ENCODE results near the gene SPATA13.

SPATA13 gene

GRCh38 chr13:24223341-24224231, 63.1 kb downstream of the SPATA13 start:
- no peak for DNase-seq (ENCODE audit: low read depth)

DNA sequence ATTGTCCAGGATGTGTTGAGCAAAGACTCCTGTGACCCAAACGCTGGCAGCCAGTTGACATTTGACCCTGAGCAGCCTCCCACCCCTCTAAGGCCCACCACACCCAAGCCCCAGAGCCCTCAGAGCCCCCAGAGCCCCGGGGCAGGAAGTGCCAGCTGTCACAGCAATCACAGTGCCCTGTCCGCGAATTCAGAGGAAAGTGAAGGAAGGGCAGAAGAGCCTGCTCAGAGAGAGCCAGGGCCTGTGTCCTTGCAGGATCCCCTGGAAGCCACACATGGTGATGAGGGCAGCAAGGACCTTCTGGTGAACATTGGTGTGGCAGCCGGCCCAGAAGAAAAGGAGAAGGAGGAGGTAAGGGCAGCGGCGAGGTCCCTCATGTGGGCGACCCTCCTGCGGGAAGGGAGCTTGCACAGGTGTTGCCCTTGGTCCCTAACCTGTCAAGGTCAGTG, 63.7 kb downstream of the SPATA13 start:
- no peak for DNase-seq (ENCODE audit: low read depth)

GRCh38 chr13:24225062-24225461, 64.5 kb downstream of the SPATA13 start:
- no peak for DNase-seq (ENCODE audit: low read depth)

- no peak for DNase-seq (ENCODE audit: low read depth)
These were observed 65.4 kb downstream of the SPATA13 start for GRCh38 chr13:24225930-24226329.

- DNase-seq (ENCODE audit: low read depth) = no peak
These were observed 66.2 kb downstream of the SPATA13 start for GRCh38 chr13:24226762-24227161.

- DNase-seq (ENCODE audit: low read depth) = peak; percentile 18
These were observed 68.4 kb downstream of the SPATA13 start for GRCh38 chr13:24228852-24229458.

GRCh38 chr13:24230428-24231072, 70.0 kb downstream of the SPATA13 start:
- no peak for DNase-seq (ENCODE audit: low read depth)

DNA sequence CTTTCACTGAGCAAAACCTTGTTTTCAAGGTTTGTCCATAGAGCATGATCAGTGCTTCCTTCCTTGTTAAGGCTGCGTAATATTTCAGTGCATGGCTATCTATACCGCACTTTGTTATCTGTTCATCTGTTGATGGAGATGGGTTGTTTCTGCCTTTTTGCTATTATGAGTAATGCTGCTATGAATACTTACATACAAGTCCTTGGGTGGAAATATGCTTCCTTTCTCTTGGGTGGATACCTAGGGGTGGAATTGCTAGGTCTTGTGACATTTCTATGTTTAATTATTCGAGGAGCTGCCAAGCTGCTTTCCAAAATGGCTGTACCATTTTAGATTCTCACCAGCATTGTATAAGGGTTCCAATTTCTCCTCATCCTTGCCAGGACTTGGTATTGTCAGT, 70.9 kb downstream of the SPATA13 start:
- no peak for DNase-seq (ENCODE audit: low read depth)

DNA sequence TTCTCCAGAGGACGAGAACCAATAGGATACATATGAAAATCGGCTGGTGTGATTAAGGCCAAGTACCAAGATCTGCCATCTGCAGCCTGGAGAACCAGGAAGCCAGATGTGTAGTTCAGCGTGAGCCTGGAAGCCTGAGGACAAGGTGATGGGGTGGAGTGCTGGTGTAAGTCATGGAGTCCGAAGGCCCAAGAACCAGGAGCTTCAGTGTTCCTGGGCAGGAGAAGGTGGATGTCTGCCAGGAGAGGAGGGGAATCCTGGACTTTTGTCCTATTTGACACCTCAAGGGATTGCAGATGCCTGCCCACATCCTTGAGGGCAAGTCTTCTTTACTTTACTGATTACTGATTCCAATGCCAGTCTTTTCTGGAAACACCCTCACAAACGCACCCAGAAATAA, 71.5 kb downstream of the SPATA13 start:
- no peak for DNase-seq (ENCODE audit: low read depth)

DNA sequence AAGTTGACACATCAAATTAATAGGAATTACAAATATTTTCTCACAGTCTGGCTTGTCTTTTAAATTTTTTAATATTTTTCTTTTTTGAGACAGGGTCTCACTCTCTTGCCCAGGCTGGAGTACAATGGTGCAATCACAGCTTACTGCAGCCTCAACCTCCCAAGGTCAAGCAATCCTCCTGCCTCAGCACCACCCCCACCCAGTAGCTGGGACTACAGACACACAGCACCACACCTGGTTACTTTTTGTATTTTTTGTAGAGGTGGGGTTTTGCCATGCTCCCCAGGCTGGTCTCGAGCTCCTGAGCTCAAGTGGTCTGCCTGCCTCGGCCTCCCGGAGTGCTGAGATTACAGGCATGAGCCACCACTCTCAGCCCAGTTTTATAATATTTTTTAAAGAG, 72.0 kb downstream of the SPATA13 start:
- DNase-seq (ENCODE audit: low read depth) = no peak

- DNase-seq (ENCODE audit: low read depth) = no peak
These were observed 72.9 kb downstream of the SPATA13 start for GRCh38 chr13:24233351-24233901.

- no peak for DNase-seq (ENCODE audit: low read depth)
These were observed 73.8 kb downstream of the SPATA13 start for GRCh38 chr13:24234200-24234915.

DNA sequence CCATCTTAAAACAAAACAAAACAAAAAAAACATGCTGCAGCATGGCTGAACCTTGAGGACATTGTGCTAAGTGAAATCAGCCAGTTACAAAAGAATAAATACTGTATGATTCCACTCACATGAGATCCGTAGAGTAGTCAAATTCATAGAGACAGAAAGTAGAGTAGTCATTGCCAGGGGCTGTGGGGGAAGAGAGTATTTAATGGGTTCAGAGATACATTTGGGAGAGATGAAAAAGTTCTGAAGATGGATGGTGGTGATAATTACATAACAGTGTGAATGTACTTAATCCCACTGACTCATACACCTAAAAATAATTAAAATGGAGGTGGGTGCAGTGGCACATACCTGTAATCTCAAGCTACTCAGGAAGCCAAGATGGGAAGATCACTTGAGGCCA, 76.8 kb downstream of the SPATA13 start:
- DNase-seq (ENCODE audit: low read depth) = no peak

DNA sequence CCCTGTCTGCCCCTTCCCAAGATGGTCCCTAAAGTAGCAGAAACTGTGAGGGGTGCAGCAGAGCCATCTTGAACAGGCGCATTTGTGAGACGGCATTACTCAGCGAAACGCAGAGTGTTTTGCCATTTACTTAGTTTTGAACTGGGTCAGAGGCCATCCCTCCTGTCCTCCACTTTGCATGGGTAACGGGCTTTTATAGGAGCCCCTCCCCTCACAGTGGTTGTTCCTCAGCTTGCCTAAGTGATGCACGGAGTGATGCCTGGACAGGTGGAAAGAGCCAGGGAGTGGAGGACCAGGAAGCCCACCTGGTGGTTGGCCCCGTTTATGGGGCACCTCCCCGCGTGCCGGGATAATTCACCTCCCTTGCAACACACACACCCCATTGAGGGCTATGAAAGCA, 80.8 kb downstream of the SPATA13 start:
- no peak for DNase-seq (ENCODE audit: low read depth)

DNA sequence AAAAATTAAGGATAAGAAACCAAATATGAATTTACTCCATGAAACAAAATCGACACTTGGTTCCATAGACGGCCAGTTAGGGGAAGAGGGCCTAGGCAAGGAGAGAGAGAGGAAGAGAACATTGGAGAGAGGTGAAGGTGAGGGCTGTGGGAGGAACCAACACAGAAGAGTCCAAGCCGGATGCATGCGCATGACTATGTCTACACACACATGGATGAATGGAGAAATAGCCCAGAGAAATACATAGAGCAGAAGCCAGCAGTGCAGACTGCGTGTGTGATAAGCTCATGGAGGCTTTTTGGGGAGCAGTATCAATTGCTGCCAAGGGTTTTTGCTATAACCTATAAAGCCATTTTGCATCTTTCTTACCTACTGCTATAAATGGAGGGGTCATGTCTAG, 81.6 kb downstream of the SPATA13 start:
- no peak for DNase-seq (ENCODE audit: low read depth)

GRCh38 chr13:24243302-24243701, 82.8 kb downstream of the SPATA13 start:
- DNase-seq (ENCODE audit: low read depth) = no peak

GRCh38 chr13:24244802-24245201, 84.3 kb downstream of the SPATA13 start:
- DNase-seq (ENCODE audit: low read depth) = no peak

GRCh38 chr13:24247016-24247415, 86.5 kb downstream of the SPATA13 start:
- no peak for DNase-seq (ENCODE audit: low read depth)

DNA sequence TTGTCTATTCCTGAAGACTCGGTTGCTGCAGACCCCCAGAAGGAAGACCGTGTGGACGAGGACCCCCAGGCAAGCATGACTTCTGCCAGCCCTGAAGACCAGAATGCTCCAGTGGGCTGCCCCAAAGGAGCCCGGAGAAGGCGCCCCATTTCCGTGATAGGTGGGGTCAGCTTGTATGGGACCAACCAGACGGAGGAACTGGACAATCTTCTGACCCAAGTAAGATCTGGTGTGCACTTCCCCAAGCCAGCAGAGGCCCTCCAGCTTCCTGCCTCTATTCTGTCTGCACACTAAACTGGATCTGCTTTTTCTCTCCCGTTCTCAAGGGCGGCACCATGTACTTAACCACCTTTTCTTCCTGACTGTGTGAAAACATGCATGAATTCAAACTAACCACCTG, 89.1 kb downstream of the SPATA13 start:
- DNase-seq (ENCODE audit: low read depth) = no peak

DNA sequence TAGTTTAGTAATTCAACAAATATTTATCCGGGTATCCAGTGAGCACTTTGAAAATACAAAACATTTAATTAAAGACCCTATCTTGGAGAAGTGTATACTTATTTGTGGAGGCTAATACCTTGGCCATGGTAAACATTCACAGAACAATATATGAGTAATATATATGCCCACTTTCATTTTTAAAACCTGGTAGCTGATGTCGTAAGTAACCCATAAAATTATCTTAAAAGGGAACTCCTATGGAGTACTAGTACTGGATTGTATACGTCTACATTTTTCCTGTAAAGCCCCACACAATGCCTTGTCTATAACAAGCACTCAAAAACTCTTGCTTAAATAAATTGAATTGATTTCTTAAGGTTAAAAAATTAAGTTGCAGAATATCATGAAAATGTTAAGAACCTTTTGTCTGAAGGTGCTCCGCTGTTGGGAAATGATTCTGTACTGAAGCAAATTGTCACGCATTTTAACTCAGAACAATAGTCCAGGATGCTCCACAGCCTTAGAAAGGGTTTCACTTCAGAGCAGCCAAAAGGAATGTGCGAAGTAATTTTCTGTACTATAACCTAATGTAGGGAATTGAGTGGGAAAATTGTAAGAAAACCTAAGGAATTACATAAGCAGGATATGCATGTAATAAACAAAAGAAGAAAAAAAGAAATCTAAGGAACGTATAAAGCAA, 90.0 kb downstream of the SPATA13 start:
- no peak for DNase-seq (ENCODE audit: low read depth)

GRCh38 chr13:24251525-24251924, 91.0 kb downstream of the SPATA13 start:
- DNase-seq (ENCODE audit: low read depth) = no peak

Measured in CMK (cell line).